GM12878 (cell line): ENCODE data around the gene L3MBTL1. TPM values are rescaled to one million over a fixed set of nuclear protein-coding genes. Genes with fewer than 3 reads are reported as not detected.

ENCODE experiments used
- ATAC-seq: fragments of 200-7000 bp; cut with Tn5 transposase; 3 replicates; pipeline ENCODE4 v1.9.1; 2020; ENCODE audit warnings: mild to moderate bottlenecking, moderate library complexity
- BruUV-seq: library from RNA; stranded (reverse); fragments of 400-500 nt; replicated peaks from 2 replicates; lab custom pipeline; 2021; lab: Mats Ljungman, UMichigan
- CTCF ChIA-PET: fragments of 300-600 bp; sonication (Branson Sonifier 250); formaldehyde crosslinking; extraction: SDS; loops from one replicate; lab custom pipeline; 2021; ENCODE audit warnings: inconsistent platforms; lab: Yijun Ruan, JAX
- POLR2A ChIA-PET: fragments of 350-600 bp; formaldehyde crosslinking; extraction: SDS; loops from one replicate; lab custom pipeline; 2021; ENCODE audit warnings: inconsistent platforms; lab: Charles Lee
- RAD21 ChIA-PET: fragments of 300-600 bp; sonication (Branson Sonifier 250); formaldehyde crosslinking; loops from one replicate; lab custom pipeline; 2023; ENCODE audit warnings: antibody characterized with exemption; ENCODE audit not compliant: unreplicated experiment; lab: Charles Lee
- SMC1A ChIA-PET: fragments of 300-600 bp; sonication (Branson Sonifier 250); formaldehyde crosslinking; loops from one replicate; lab custom pipeline; 2023; ENCODE audit not compliant: unreplicated experiment, uncharacterized antibody; lab: Charles Lee
- DNase-seq: peaks from one replicate; pipeline ENCODE4 v3.0.0-alpha.2; 2011; ENCODE audit warnings: low read depth, low spot score
- FAIRE-seq: peaks from 3 replicates; lab custom pipeline; 2011; peaks lifted over from hg19 to GRCh38; lab: Jason Lieb, UNC
- H2AFZ ChIP-seq: 2 replicates; pipeline ENCODE4 v1.6.0; 2011; ENCODE audit warnings: low read depth, low read length, control low read depth; ENCODE audit not compliant: control insufficient read depth
- H3K27ac ChIP-seq: 2 replicates; pipeline ENCODE4 v1.5.1; 2011; ENCODE audit warnings: control low read depth; ENCODE audit not compliant: control insufficient read depth, insufficient read depth
- H3K27me3 ChIP-seq, 2 experiments: replicated peaks in 1 of 2; 2 replicates each; pipeline versions ENCODE4 v1.6.0 to v1.6.1; 2011; ENCODE audit warnings: low read length in 1 of 2; ENCODE audit not compliant: control insufficient read depth in 2 of 2, insufficient read depth in 2 of 2
- H3K36me3 ChIP-seq, 2 experiments: 2 replicates each; pipeline ENCODE4 v1.5.1; 2011; ENCODE audit warnings: low read length in 1 of 2; ENCODE audit not compliant: control insufficient read depth in 2 of 2, insufficient read depth in 2 of 2
- H3K4me1 ChIP-seq: 2 replicates; pipeline ENCODE4 v1.6.1; 2011; ENCODE audit warnings: mild to moderate bottlenecking, low read length, moderate library complexity, mixed read lengths; ENCODE audit not compliant: control insufficient read depth, insufficient read depth
- H3K4me2 ChIP-seq: 2 replicates; pipeline ENCODE4 v1.6.0; 2011; ENCODE audit warnings: control low read depth; ENCODE audit not compliant: control insufficient read depth, insufficient read depth
- H3K4me3 ChIP-seq: fragments of 200-600 bp; sonication (generic); 2 replicates; pipeline ENCODE4 v1.5.1; 2016
- H3K79me2 ChIP-seq: 2 replicates; pipeline ENCODE4 v1.6.0; 2011; ENCODE audit warnings: low read length; ENCODE audit not compliant: control insufficient read depth, insufficient read depth
- H3K9ac ChIP-seq: 2 replicates; pipeline ENCODE4 v1.8.0; 2011; ENCODE audit warnings: low read length, control low read depth, mixed read lengths; ENCODE audit not compliant: control insufficient read depth, insufficient read depth
- H3K9me3 ChIP-seq: replicated peaks from 3 replicates; pipeline ENCODE4 v1.5.1; 2011; ENCODE audit warnings: mild to moderate bottlenecking, low read length; ENCODE audit not compliant: control insufficient read depth, insufficient read depth
- H4K20me1 ChIP-seq: 2 replicates; pipeline ENCODE4 v1.6.0; 2011; ENCODE audit not compliant: control insufficient read depth, insufficient read depth
- WGBS: methylation state at CpG from one replicate; pipeline ENCODE4 v1.1.6; 2016; ENCODE audit warnings: low lambda C conversion rate; ENCODE audit not compliant: insufficient replicate concordance, insufficient coverage; ENCODE audit errors: missing lambda C conversion rate; 5-methylcytosine and 5-hydroxymethylcytosine counted together
- in situ Hi-C: fragments of 300-500 bp; cut with MboI; formaldehyde crosslinking; loops from 9 replicates; pipeline ENCODE4 v1.14.3; 2018; ENCODE audit warnings: mixed read lengths
- intact Hi-C: fragments of 100-400 bp; cut with micrococcal nuclease; formaldehyde crosslinking; loops from one replicate; pipeline ENCODE4 v1.14.2; 2022; ENCODE audit not compliant: unreplicated experiment
- polyA plus RNA-seq, 11 experiments: library from polyadenylated mRNA; depleted of rRNA in 4 of 11; unstranded in 6 of 11; stranded (reverse) in 5 of 11; fragments of >200 nt; fragmentation: Nextera tagmentation in 4 of 11; fragmentation: Illumina TruSeq in 1 of 11; extraction: Ambion mirVana in 4 of 11; extraction: Trizol in 1 of 11; gene quantifications; 1 replicate in 1 of 11; 2 replicates in 10 of 11; pipeline versions ENCODE4 v1.2.1 to v1.2.3, GENCODE V29; 2011 to 2016; ENCODE audit warnings: inconsistent platforms in 2 of 11, missing spikeins in 2 of 11, low read depth in 1 of 11
- total RNA-seq, 4 experiments: library from RNA; depleted of rRNA in 3 of 4; stranded (reverse); fragments of >200 nt in 3 of 4; fragmentation: Illumina TruSeq in 1 of 4; extraction: Trizol in 1 of 4; gene quantifications; 2 replicates each; pipeline versions ENCODE4 v1.2.1 to v1.2.3, GENCODE V29; 2013 to 2021
- TF ChIP-seq, protein P1 (sequence below): IDR thresholded peaks from 2 replicates; pipeline ENCODE4 v1.6.1; 2012; ENCODE audit warnings: low read length, inconsistent platforms
- TF ChIP-seq, protein P2 (sequence below): IDR thresholded peaks from 2 replicates; pipeline ENCODE4 v1.6.1; 2012; ENCODE audit warnings: mild to moderate bottlenecking, low read depth, low read length

The L3MBTL1 gene
- total and polyA plus RNA-seq, 10 of the 15 experiments (the other 5 are each of a cell fraction or from before 2014, with no cell fraction given), result 0.56 to 6.6 (median 3.9) TPM

DNA sequence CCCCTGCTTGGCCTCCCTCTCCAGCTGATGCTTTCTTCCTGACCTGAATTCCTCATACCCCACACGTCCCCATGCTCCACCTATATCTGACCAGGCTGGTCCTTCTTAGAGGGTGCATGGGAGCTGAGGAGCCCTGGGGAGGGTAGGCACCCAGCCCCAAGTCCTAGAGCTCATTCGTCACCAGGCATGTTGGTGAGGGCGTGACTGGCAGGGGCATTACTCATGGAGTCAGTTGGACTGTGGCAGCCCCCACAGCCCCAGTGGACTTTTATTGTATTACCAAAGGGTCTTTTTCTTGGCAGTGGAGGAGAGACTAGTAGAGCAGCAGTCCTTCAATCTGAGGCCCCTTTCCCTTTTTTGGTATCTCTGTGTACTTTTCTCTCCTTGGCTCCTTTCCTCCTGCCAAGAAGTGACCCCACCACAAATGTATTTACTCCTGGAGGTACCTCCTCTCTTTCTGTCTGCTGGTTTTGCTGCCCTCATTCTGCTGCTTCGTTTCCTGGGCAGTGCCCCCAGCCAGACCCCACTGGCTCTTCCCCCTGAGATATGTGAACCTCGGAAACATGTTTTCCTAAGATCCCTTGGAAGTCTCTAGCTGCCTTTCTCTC, 40.9 kb downstream of the L3MBTL1 start:
- Histone ChIP-seq H3K79me2 (no peaks in the 10 kb centered on the region), H3K36me3 (no peaks in the 10 kb centered on the region), H3K27ac (no peak overlapping the region), H3K27me3 (no peaks in the 10 kb centered on the region), H2AFZ (no peak overlapping the region), H3K9ac (no peak overlapping the region), H3K9me3 (no peaks in the 10 kb centered on the region), H3K4me3 (no peak overlapping the region), H4K20me1 (no peaks in the 10 kb centered on the region), H3K4me2 (no peak overlapping the region), H3K4me1 (no peaks in the 10 kb centered on the region)
- ChIA-PET SMC1A (no interaction called here), CTCF (interaction anchor here (0.7 to 1.7 kb wide), 2 partner anchors 10 to 169 kb away, joined by 3 to 7 read pairs; no protein-coding TSS in a partner anchor), RAD21 (no interaction called here), POLR2A (no interaction called here)
- no peak for ATAC-seq
- FAIRE-seq, result no peak
- no peak for DNase-seq
- in situ Hi-C loops (no loop called here), intact Hi-C loops (no loop called here)
- BruUV-seq, result no TSS peak
- TF ChIP-seq, protein P1, sequence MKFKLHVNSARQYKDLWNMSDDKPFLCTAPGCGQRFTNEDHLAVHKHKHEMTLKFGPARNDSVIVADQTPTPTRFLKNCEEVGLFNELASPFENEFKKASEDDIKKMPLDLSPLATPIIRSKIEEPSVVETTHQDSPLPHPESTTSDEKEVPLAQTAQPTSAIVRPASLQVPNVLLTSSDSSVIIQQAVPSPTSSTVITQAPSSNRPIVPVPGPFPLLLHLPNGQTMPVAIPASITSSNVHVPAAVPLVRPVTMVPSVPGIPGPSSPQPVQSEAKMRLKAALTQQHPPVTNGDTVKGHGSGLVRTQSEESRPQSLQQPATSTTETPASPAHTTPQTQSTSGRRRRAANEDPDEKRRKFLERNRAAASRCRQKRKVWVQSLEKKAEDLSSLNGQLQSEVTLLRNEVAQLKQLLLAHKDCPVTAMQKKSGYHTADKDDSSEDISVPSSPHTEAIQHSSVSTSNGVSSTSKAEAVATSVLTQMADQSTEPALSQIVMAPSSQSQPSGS, result no peak
- TF ChIP-seq, protein P2, sequence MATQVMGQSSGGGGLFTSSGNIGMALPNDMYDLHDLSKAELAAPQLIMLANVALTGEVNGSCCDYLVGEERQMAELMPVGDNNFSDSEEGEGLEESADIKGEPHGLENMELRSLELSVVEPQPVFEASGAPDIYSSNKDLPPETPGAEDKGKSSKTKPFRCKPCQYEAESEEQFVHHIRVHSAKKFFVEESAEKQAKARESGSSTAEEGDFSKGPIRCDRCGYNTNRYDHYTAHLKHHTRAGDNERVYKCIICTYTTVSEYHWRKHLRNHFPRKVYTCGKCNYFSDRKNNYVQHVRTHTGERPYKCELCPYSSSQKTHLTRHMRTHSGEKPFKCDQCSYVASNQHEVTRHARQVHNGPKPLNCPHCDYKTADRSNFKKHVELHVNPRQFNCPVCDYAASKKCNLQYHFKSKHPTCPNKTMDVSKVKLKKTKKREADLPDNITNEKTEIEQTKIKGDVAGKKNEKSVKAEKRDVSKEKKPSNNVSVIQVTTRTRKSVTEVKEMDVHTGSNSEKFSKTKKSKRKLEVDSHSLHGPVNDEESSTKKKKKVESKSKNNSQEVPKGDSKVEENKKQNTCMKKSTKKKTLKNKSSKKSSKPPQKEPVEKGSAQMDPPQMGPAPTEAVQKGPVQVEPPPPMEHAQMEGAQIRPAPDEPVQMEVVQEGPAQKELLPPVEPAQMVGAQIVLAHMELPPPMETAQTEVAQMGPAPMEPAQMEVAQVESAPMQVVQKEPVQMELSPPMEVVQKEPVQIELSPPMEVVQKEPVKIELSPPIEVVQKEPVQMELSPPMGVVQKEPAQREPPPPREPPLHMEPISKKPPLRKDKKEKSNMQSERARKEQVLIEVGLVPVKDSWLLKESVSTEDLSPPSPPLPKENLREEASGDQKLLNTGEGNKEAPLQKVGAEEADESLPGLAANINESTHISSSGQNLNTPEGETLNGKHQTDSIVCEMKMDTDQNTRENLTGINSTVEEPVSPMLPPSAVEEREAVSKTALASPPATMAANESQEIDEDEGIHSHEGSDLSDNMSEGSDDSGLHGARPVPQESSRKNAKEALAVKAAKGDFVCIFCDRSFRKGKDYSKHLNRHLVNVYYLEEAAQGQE, result no peak
- 46% methylated on average over 5 of the region's 5 CpGs for WGBS
